Calu3 (cell line): ENCODE data around the gene MAGEB4. TPM values are rescaled to one million over a fixed set of nuclear protein-coding genes. Genes with fewer than 3 reads are reported as not detected.
"Not testable (repeated sequence)": the region's sequence is repeated elsewhere in the genome, so short reads cannot be mapped to it uniquely, and the experiment has no call there.

Source experiments
- Bru-seq: library from RNA; stranded (reverse); fragments of 400-500 nt; gene quantifications from one replicate; lab custom pipeline; 2021; lab: Mats Ljungman, UMichigan
- BruChase-seq, 2 experiments: library from RNA; stranded (reverse); fragments of 400-500 nt; gene quantifications; one replicate each; lab custom pipeline; 2021; lab: Mats Ljungman, UMichigan
- BruUV-seq: library from RNA; stranded (reverse); fragments of 400-500 nt; replicated peaks from 2 replicates; lab custom pipeline; 2021; lab: Mats Ljungman, UMichigan
- CTCF ChIA-PET: fragments of 300-600 bp; sonication (Branson Sonifier 250); formaldehyde crosslinking; loops from one replicate; lab custom pipeline; 2022; ENCODE audit warnings: antibody characterized with exemption; lab: Charles Lee
- DNase-seq: peaks from one replicate; pipeline ENCODE4 v3.0.0; 2022
- H3K27ac Mint-ChIP-seq: one replicate; pipeline ENCODE4 v1.8.0; 2022; ENCODE audit warnings: mixed read lengths; ENCODE audit not compliant: unreplicated experiment
- H3K27me3 Mint-ChIP-seq: one replicate; pipeline ENCODE4 v1.8.0; 2022; ENCODE audit warnings: mixed read lengths; ENCODE audit not compliant: unreplicated experiment
- H3K36me3 Mint-ChIP-seq: one replicate; pipeline ENCODE4 v1.8.0; 2022; ENCODE audit warnings: mild to moderate bottlenecking, moderate library complexity, mixed read lengths; ENCODE audit not compliant: insufficient read depth, unreplicated experiment
- H3K4me1 Mint-ChIP-seq: one replicate; pipeline ENCODE4 v1.8.0; 2022; ENCODE audit warnings: mild to moderate bottlenecking, low read depth, mixed read lengths; ENCODE audit not compliant: unreplicated experiment
- H3K4me3 Mint-ChIP-seq: one replicate; pipeline ENCODE4 v1.8.0; 2022; ENCODE audit warnings: mild to moderate bottlenecking, low read depth, moderate library complexity, mixed read lengths; ENCODE audit not compliant: unreplicated experiment
- H3K9me3 Mint-ChIP-seq: one replicate; pipeline ENCODE4 v1.8.0; 2022; ENCODE audit warnings: low read depth, mixed read lengths; ENCODE audit not compliant: unreplicated experiment
- CTCF ChIP-seq: fragments of 200-600 bp; IDR thresholded peaks from one replicate; pipeline ENCODE4 v1.8.0; 2022; ENCODE audit warnings: antibody characterized with exemption; ENCODE audit not compliant: unreplicated experiment
- intact Hi-C: fragments of 100-400 bp; cut with micrococcal nuclease; formaldehyde crosslinking; loops from one replicate; pipeline ENCODE4 v1.10.0; 2022; ENCODE audit not compliant: unreplicated experiment
- long read RNA-seq: library from polyadenylated mRNA; stranded (forward); transcript quantifications from one replicate; pipeline ENCODE4 v2.0.0, GENCODE V29; 2022
- total RNA-seq: library from RNA; stranded (reverse); gene quantifications from 2 replicates; pipeline ENCODE4 v1.2.3, GENCODE V29; 2022

The MAGEB4 gene, protein sequence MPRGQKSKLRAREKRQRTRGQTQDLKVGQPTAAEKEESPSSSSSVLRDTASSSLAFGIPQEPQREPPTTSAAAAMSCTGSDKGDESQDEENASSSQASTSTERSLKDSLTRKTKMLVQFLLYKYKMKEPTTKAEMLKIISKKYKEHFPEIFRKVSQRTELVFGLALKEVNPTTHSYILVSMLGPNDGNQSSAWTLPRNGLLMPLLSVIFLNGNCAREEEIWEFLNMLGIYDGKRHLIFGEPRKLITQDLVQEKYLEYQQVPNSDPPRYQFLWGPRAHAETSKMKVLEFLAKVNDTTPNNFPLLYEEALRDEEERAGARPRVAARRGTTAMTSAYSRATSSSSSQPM
- total RNA-seq = not detected in 2 replicates
- Bru-seq, nascent RNA = not detected
- BruChase-seq, experiment 1, labeled RNA remaining after a 6-hour chase = not detected
- not detected for BruChase-seq, experiment 2, labeled RNA remaining after a 2-hour chase
- long read RNA-seq = 0 reads

DNA sequence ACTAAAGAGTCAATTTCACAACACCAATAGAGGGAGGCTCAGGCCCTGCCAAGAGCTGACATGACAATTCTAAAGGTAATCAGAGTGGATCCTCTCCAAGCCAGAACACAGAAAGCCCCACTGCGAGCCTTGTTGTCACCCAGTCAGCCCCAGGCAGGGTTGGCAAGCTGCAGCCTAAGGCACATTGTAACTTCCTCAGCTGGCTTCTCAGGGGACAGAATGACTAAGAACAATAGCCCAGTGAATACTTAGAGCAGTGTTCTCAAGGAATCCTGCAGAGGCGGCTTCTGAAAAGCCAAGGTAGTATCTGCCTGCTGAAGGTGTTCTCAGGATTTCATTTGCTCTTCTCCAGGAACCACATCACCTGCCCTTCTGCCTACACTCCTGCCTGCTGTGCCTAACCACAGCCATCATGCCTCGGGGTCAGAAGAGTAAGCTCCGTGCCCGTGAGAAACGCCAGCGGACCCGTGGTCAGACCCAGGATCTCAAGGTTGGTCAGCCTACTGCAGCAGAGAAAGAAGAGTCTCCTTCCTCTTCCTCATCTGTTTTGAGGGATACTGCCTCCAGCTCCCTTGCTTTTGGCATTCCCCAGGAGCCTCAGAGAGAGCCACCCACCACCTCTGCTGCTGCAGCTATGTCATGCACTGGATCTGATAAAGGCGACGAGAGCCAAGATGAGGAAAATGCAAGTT lies at the start of gene MAGEB4:
MAGEB4 (plus strand) TSS at position 277 of the 692 bp plus-strand sequence; CDS start at position 413, 136 bp downstream.
- DNase-seq = no peak
- intact Hi-C loops = no loop called here
- Mint-ChIP-seq H3K36me3 (no peaks in the 10 kb centered on the region), H3K4me1 (no peaks in the 10 kb centered on the region), H3K27ac (no peak within 1 kb of the TSS), H3K4me3 (no peak within 1 kb of the TSS), H3K9me3 (no peaks in the 10 kb centered on the region), H3K27me3 (no peaks in the 10 kb centered on the region)
- CTCF ChIA-PET = interaction anchor here (0.6 kb wide), 1 partner anchor 30 kb away, joined by 4 read pairs; no protein-coding TSS in a partner anchor
- BruUV-seq = no TSS peak
- no peak for TF ChIP-seq CTCF

DNA sequence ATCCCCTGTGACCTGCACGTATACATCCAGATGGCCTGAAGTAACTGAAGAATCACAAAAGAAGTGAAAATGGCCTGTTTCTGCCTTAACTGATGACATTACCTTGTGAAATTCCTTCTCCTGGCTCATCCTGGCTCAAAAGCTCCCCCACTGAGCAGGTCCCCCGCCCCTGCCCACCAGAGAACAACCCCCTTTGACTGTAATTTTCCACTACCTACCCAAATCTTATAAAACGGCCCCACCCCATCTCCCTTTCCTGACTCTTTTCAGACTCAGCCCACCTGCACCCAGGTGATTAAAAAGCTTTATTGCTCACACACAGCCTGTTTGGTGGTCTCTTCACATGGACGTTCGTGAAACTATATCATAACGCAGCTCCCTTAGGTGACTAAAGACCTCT lies 47.9 kb upstream of the MAGEB4 start:
- H3K4me3 Mint-ChIP-seq, H3K9me3 Mint-ChIP-seq, H3K4me1 Mint-ChIP-seq, H3K27me3 Mint-ChIP-seq, H3K27ac Mint-ChIP-seq, CTCF ChIA-PET, BruUV-seq, H3K36me3 Mint-ChIP-seq, DNase-seq, intact Hi-C loops: not testable (repeated sequence)

DNA sequence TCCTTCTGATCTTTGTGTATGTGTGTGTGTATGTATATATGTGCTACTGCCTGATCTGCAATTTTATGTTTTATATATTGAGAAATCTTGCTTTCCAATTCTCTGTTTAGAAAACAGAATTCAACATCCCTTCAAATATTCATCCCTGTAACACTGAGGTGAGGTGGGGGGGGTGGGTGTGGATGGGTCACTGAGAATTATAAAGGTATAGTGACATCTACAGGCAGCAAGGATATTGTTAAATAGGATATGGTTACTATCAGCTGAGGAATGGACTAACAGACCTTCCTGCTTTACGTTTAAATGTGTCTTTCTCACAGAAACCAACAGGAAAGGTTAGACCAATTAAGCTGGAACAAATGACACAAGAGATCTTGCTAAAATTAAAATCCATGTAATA lies 45.5 kb upstream of the MAGEB4 start:
- no peak for DNase-seq

DNA sequence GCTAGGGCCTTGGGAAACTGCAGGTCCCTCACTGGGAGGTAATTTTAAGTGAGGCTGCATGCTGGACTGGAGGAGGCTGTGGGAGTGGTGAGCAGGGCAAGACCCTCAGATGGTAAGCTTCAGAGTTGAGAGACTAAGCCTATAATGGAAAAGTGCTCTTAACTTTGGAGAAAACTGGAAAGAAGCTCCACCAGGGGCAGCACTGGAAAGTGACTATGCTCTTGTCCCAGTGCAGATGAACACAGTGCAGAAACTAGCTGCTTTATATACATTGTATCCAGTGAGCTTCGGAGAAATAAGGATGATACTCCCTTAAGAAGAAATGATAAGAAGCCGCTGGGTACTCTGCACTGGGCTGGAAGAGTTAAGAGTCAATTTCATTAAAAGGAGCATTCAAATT lies 29.6 kb upstream of the MAGEB4 start:
- Mint-ChIP-seq H3K27me3 (no peaks in the 10 kb centered on the region), H3K27ac (no peak overlapping the region), H3K9me3 (no peaks in the 10 kb centered on the region), H3K4me3 (no peak overlapping the region), H3K4me1 (no peaks in the 10 kb centered on the region), H3K36me3 (peaks cover 5% of the 10 kb centered on the region)
- intact Hi-C loops = no loop called here
- no peak for TF ChIP-seq CTCF
- BruUV-seq = no TSS peak
- CTCF ChIA-PET = interaction anchor here (0.7 kb wide), 1 partner anchor 30 kb away, joined by 4 read pairs; the partner anchor contains the start of gene MAGEB4
- DNase-seq = no peak

More for the DNA sequence above, 45.5 kb upstream of the MAGEB4 start:
- CTCF ChIA-PET = interaction anchor here (1.0 kb wide), 1 partner anchor 78 kb away, joined by 4 read pairs; no protein-coding TSS in a partner anchor
- H3K4me1 Mint-ChIP-seq = no peaks in the 10 kb centered on the region
- H3K27ac Mint-ChIP-seq = no peak overlapping the region
- TF ChIP-seq CTCF = no peak
- H3K27me3 Mint-ChIP-seq = no peaks in the 10 kb centered on the region
- no peak overlapping the region for H3K4me3 Mint-ChIP-seq
- intact Hi-C loops = loop anchor here (5.0 kb wide), 1 partner anchor 54 kb away; no protein-coding TSS in a partner anchor
- no peaks in the 10 kb centered on the region for H3K9me3 Mint-ChIP-seq
- no peaks in the 10 kb centered on the region for H3K36me3 Mint-ChIP-seq
- no TSS peak for BruUV-seq
